ENCODE results near the gene CD69. TPM values are rescaled to one million over a fixed set of nuclear protein-coding genes. Genes with fewer than 3 reads are reported as not detected.
A peak's percentile ranks its signal among the peaks of the same experiment; 100 is the strongest.

CD69 gene
- total RNA-seq, 1 experiment from 2014 or later = not detected

DNA sequence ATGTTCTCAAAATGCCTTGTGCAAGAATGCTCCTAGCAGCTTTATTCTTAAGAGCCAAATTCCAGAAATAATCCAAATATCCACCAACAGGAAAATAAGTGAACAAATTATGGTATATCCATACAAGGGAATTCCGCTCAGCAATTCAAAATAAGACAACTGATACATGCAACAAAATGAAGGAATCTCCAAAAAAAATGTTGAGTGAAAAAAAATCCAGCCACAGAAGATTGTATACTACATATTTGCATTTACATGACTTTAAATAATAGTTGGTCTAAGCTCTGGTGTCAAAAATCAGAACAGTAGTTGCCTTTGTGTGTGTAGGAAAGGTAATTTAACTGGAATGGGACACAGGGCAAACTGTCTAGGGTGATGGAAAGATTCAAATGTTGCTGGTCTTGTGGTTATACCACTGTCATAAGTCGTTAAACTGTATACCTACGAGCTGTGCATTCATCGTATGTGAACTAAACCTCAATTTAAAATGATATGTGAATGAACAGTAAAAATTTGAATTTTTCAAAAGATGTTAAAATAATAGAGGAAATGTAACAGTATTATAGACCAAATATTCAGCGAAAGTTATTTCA lies 3.2 kb downstream of the CD69 start:
- Histone ChIP-seq H3K27ac (ENCODE audit: insufficient read length, low read depth, low read length) (no peak overlapping the region), H2BK15ac (ENCODE audit: low read depth, low read length) (no peak overlapping the region), H4K20me1 (ENCODE audit: control insufficient read depth, insufficient read depth, insufficient read length) (no peaks in the 10 kb centered on the region), H2AFZ (ENCODE audit: low read length) (no peak overlapping the region), H3K18ac (ENCODE audit: insufficient read length, low read depth, low read length) (no peak overlapping the region), H2BK20ac (ENCODE audit: low read depth, low read length, poor library complexity, severe bottlenecking) (no peak overlapping the region), H3K4me2 (ENCODE audit: insufficient read depth, insufficient read length, low read length) (no peak overlapping the region), H2BK5ac (ENCODE audit: insufficient read length, low read length) (no peak overlapping the region), H3K9me3 (ENCODE audit: control insufficient read depth, low read depth, low read length) (no peaks in the 10 kb centered on the region), H4K91ac (ENCODE audit: insufficient read length, low read depth, low read length) (no peak overlapping the region), H3K4ac (ENCODE audit: low read depth, low read length) (no peak overlapping the region), H3K56ac (ENCODE audit: insufficient read length, low read depth, low read length) (no peak overlapping the region), H3K14ac (ENCODE audit: insufficient read depth, low read length) (no peak overlapping the region), H3T11ph (ENCODE audit: low read length) (no peak overlapping the region), H3K9ac (ENCODE audit: extremely low read depth, insufficient read length, low read length) (no peak overlapping the region), H2BK120ac (ENCODE audit: low read depth, low read length, poor library complexity, severe bottlenecking) (no peak overlapping the region), H2AK5ac (ENCODE audit: insufficient read length, low read length) (no peak overlapping the region), H3K23ac (ENCODE audit: insufficient read length, low read depth, low read length) (no peak overlapping the region), H4K8ac (replicated peaks; ENCODE audit: insufficient read length, low read depth, low read length) (no peak overlapping the region), H4K5ac (ENCODE audit: insufficient read length, low read depth, low read length) (no peak overlapping the region), H3K23me2 (ENCODE audit: insufficient read length, low read depth, low read length, poor library complexity, severe bottlenecking) (no peaks in the 10 kb centered on the region), H2BK12ac (ENCODE audit: insufficient read length, low read depth, low read length) (no peak overlapping the region), H3K27me3 (ENCODE audit: insufficient read depth, low read length) (no peaks in the 10 kb centered on the region), H3K79me2 (ENCODE audit: insufficient read depth, low read length) (no peaks in the 10 kb centered on the region), H3K4me1 (ENCODE audit: insufficient read depth, low read length) (no peaks in the 10 kb centered on the region), H3K79me1 (ENCODE audit: insufficient read depth, low read depth, low read length, poor library complexity, severe bottlenecking) (no peaks in the 10 kb centered on the region)
- Mint-ChIP-seq H3K9me3 (no peaks in the 10 kb centered on the region), H3K36me3 (ENCODE audit: insufficient read depth in 1 of 3, low read depth in 3 of 3) (no peaks in the 10 kb centered on the region), H3K4me3 (no peak overlapping the region), H3K27ac (peak overlapping the region in 1 of 3 experiments; percentile 18; a peak in 1 of 7 replicates), H3K4me1 (peaks cover 14 to 16% of the 10 kb centered on the region in 2 experiments; a peak in 3 of 4 replicates), H3K27me3 (ENCODE audit: low read depth) (no peaks in the 10 kb centered on the region)
- no CpG with 5 or more reads among the region's 5 CpGs for WGBS (ENCODE audit: extremely low coverage, insufficient read length, low lambda C conversion rate)
- TF ChIP-seq, protein P1, sequence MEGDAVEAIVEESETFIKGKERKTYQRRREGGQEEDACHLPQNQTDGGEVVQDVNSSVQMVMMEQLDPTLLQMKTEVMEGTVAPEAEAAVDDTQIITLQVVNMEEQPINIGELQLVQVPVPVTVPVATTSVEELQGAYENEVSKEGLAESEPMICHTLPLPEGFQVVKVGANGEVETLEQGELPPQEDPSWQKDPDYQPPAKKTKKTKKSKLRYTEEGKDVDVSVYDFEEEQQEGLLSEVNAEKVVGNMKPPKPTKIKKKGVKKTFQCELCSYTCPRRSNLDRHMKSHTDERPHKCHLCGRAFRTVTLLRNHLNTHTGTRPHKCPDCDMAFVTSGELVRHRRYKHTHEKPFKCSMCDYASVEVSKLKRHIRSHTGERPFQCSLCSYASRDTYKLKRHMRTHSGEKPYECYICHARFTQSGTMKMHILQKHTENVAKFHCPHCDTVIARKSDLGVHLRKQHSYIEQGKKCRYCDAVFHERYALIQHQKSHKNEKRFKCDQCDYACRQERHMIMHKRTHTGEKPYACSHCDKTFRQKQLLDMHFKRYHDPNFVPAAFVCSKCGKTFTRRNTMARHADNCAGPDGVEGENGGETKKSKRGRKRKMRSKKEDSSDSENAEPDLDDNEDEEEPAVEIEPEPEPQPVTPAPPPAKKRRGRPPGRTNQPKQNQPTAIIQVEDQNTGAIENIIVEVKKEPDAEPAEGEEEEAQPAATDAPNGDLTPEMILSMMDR (conservative IDR thresholded peaks at IDR 0.05) = no peak
- DNase-seq = no peak

All from H9 (cell line).